ENCODE results near the gene POMGNT2.

Gene POMGNT2

GRCh38 chr3:43102773-43103480, 3.0 kb downstream of the POMGNT2 start:
- DNase-seq, result peak; percentile 44

DNA sequence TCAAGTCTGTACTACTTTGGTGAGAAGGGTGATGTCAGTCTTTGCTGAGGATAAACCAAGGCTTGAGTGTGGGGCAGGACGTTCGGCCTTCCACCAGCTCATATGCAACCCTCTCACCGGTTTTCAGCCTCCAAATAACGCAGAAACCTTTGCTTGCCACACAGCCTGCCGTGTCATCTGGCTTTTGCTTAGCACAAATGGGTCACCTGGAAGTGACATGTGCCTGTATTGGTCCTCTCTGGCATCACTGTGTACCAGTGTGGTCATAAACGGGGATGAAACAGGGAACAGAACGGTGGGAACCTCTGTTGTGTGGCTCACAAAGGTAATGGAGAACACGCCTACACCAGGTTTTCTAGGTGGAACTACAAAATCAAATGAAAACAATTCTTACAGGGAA, 7.1 kb downstream of the POMGNT2 start:
- no peak for DNase-seq

- DNase-seq, result no peak
These were observed 8.3 kb downstream of the POMGNT2 start for GRCh38 chr3:43097400-43098080.

DNA sequence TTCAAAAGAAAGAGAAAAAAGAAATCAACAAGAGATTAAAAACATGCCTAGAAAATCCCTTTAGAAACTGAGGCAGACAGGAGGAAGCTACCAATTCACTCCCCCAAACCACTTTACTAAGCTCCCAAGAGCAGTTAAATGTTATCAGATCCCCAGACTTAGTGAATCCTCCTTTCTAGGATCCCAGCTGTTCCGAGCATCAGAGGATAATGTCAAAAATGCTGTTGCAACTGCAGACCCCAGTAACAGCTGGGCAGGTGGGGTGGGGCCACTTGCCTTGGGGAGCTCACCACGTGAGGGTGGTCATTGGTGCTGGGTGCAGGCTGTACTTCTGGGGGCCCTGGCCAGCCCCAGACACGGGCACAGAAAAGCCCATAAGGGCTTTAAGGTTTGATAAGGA, 9.1 kb downstream of the POMGNT2 start:
- no peak for DNase-seq

DNA sequence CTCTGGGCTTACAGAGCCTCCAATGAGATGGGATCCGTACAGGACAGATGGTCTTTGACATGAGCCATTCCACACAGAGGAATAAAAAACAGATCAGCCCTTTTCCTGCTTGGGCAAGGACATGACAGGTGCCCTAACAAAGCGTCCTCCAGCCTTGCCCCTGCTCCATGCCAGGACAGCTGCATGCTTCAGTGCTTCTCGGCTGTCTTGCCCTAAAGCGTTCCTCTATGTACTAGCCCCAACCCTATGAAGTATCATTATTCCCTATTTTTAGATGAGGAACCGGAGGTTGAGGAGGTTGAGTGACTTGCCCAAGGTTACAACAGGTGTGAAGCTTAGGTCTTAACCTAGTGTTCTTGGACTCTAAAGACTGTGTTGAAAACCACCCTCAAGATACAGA, 10.5 kb downstream of the POMGNT2 start:
- no peak for DNase-seq

DNA sequence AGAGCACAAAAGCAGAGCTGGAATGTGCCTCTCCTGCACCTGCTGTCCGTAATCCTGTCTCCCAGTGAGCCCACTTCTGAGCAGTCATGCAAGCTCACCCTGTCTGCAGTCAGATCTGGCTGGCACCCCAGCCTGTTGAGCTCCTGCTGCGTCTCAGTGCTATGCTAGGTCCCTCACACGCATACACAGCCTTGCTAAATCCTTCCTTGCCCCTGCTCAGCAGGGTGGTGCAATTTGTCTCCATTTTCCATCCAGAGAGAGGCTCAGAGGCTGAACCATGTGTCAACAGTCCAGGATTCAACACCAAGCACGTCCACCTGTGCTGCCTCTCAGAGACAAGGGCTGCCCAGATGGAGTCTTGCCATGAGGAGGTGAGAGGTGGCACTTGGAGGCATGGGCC, 11.0 kb downstream of the POMGNT2 start:
- DNase-seq, result no peak

DNA sequence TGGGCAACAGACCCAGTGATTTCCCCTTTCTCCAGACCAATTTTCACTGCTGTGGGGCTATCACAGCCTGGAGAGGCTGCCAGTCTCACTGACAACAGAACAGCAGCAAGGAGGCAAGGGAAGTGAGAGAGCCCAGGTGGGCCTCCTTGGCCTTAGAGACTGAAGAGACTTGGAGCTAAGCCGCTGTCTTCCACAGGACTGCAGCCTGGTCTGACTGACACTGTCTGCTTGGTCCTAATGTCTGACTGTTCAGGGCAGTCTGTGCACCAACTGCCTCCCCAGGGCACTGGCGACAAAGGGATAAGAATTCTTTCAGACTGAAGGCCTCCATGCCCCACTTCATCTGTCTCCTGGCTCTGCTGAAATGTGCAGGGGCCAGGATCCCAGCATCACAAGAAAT, 11.5 kb downstream of the POMGNT2 start:
- DNase-seq, result no peak

DNA sequence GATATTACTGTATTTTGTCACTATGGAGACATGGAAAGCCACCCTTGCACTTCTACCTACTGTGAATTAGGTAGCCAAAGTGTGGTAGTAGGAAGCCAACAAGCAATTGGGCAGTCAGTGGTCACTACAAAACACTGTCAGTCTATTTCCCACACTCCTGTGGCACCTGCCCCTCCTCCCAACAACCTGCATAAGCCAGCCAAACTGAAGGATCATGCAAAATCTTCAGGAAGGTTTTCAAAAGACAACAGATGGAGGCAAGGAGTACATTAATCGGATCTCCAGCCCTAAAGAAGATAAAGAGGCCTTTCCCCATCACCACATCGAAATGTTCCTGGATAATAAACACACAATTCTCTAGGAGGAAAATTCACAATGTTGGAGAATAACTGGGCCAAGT, 11.9 kb downstream of the POMGNT2 start:
- DNase-seq, result no peak

DNA sequence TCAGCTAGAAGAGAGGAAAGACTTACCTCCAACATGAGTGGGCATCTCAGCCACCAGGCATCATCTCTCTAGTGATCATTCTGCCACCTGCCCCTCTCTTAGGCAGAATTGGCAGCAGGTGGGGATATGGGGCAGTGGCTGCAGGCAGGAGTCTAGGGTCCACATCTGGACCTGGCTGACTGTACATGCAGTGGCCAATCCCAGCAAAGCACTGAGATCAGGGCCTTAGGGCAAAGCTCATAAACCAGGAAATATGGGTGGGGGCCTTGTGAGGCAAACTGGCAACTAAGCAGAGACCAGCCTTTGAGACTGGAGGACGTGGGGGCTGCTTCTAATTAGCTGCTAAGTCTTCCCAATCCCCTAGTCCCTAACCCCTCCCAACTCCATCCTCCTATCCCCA, 12.9 kb downstream of the POMGNT2 start:
- DNase-seq, result no peak

GRCh38 chr3:43091481-43091880, 14.4 kb downstream of the POMGNT2 start:
- no peak for DNase-seq

- DNase-seq, result no peak
These were observed 15.6 kb downstream of the POMGNT2 start for GRCh38 chr3:43090238-43090637.

DNA sequence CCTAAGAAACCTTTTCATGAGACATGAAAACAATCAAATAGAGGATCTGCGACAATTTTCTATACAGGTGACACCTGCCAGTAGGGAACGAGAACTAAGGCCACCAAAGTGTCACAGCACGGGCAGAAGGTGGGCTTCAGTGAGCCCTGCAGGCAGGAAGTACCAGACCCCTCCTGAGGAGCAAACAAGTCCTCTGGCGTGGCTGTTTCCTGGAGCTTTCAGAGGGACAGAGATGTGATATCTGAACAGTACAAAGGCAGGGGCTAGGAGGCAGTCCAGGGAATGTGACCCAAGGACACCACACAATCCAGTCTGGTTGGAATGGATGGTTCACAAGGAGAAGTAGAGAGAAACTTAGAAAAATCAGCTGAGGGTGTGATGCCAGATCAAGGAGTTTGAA, 16.8 kb downstream of the POMGNT2 start:
- DNase-seq, result no peak

- DNase-seq, result peak; percentile 23
These were observed 18.6 kb downstream of the POMGNT2 start for GRCh38 chr3:43087249-43087776.

DNA sequence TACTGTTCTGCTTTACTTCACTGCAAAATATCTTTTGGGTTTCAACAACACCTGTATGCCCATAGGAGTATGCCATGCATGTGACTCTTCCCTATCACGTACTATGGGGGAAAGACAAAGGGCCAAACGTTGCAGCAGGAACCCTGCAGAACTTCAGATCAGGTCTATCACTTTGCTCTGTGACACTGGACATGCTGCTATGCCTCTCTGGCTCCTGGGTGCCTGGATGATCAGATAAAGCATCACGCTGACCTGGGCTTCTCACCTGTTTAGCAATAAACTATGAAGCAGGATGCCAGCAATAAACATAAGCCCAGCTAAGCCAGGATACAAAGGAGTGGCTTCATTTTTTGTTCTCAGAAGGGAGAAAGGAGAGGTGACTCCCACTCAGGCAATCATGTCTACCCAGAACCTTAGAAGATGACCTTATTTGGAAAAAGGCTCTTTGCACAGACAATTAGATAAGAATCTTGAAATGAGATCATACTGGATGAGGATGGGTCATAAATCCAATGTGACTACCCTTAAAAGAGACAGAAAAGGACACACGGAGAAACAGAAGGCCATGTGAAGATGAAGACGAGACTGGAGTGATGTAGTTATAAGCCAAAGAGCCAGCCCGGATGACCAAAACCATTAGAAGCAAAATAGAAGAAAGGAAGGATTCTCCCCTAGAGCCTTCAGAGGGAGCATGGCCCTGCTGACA, 19.3 kb downstream of the POMGNT2 start:
- DNase-seq, result no peak

DNA sequence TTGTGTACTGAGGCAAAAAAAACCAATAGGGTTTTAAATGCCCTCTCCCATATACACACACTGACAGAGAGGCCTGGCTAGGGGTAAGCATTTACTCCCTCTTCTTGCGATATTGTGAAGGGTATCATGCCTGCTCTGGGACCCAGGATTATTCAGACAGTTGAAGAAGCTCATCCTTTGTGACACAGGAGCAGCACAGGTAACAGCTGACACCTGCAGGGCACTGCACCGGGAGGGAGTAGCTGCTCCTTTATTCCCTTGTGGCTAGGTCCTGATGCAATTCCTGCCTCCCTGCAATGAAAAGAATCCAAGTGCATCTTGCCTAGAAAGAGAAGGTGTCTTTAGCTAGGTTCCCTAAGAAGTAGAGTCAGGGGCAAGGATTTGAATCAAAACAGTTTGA, 23.4 kb downstream of the POMGNT2 start:
- DNase-seq, result no peak

GRCh38 chr3:43081796-43082195, 24.1 kb downstream of the POMGNT2 start:
- DNase-seq, result no peak

DNA sequence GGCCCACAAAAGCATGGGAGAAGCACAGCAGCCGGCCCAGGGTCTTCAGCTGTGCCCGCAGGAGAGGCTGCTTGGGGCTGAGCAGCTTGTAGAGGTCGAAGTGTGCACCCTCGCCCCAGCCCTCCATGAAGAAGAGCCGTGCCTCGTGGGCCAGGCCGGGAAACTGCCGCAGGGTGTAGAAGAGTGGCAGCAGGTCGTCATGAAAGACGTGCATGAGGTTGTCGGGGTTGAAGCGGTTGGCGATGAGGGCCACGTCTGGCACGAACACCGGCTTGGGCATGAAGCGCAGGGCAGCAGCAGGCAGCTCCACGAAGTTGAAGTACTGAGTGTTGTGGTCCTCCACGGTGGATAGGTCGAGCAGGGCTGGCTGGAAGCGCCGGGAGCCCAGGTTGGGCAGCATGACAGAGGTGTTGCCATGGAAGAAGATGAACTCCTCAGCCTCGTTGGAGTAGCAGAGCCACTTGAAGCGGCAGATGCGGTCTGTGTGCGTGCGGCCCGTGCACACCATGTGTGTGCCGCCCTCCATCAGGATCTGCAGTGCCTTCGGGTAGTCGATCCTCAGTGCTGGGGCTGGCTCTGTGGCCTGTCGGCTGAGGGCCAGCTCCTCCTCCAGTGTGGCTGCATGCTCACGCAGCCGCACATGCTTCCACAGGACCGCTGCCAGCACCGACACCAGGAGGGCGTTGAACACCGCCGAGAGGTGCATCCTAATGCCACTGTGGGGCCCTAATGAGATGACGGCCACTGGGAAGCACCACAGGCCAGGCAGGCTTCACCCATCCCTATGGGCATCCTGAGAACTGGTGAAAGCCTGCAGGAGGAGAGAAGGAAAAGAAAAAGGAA, 24.9 kb downstream of the POMGNT2 start:
- no peak for DNase-seq

DNA sequence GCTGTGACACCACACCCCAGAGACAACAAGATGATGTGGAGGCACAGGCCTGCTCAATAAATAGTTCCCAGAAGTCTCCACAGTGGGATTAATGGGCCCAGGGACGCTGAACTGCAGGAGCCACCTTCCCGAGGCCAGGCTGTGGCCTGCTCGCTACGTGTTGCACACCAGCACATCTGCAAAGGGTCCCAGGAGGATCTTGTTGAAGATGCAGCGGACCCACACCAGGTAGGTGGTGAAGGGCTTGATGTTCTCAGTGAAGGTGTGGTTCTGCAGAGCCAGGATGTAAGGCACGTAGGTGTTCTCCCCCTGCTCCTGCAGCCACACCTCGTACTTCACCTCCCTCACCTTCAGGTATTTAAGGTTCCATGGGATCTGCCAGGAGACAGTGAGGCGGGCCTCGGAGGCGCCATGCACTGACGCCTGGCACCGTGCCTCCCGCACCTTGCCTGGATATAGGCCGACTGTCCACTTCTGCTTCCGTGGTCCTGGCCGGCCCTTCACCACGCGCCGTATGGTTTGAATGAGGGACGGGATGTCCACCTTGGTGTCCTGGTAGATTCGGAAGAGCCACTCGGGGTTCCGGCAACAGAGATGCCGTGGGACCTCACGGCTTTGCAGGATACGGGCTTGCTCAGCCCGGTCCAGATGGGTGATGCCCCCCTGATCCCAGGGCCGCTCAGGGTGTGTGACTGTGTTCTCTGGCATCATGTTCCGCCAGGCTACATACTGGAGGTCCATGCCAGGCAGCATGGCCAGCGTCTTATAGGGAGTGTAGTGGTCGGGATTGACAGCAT, 26.1 kb downstream of the POMGNT2 start:
- DNase-seq, result no peak

- DNase-seq, result no peak
These were observed 28.2 kb downstream of the POMGNT2 start for GRCh38 chr3:43077707-43078106.

DNA sequence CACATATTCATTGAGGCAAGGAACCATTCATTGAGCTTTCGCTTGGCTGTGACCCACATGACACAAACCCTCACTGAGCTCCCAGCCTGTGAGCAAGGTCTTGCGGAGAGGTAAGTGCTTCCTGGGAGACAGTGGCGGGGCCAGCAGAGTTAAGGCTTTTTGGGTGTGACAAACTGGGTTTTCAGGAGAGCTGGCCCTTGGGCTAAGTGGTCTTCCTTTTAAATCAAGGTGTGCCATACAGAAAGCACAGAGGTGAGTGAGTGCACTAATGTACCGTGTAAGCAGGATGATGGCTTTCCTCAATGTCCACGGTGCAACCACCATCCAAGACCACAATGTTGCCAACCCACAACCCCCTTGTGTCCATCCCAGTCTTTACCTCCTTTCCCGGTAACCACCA, 28.6 kb downstream of the POMGNT2 start:
- no peak for DNase-seq

DNA sequence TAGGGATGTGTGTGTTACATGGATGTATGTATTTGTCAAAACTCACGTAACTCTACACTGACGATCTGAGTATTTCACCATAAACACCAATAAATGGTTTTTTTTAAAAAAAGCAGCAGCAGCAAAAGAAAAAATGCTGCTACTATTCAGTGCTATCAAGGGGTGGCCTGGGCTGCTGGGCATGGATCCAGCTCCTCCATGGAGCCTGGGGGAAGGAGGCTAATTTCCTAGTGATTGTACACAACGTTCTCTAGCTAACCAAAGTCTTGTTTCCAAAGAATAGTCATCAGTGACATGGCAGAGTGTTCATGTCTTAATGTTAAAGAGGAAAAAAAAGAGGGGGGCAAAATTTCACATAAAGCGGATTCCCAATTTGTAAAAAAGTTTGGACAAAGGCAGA, 29.0 kb downstream of the POMGNT2 start:
- DNase-seq, result no peak

All from hematopoietic multipotent progenitor cell treated with erythropoietin and hydrocortisone succinate and interleukin-3 and kit ligand, for 6 days (in vitro differentiated cells).